Measurements from ENCODE around the gene RNF11. TPM values are rescaled to one million over a fixed set of nuclear protein-coding genes. Genes with fewer than 3 reads are reported as not detected.

Gene RNF11
- total RNA-seq, 1 experiment from 2014 or later, result 55.8 TPM

GRCh38 chr1:51290489-51290847 lies 54.4 kb downstream of the RNF11 start:
- no peak overlapping the region for H4K8ac ChIP-seq (replicated peaks; ENCODE audit: insufficient read length, low read depth, low read length)
- no peaks in the 10 kb centered on the region for H3K36me3 Mint-ChIP-seq (ENCODE audit: insufficient read depth in 1 of 3, low read depth in 3 of 3)
- H3K4me1 ChIP-seq (ENCODE audit: insufficient read depth, low read length), result no peaks in the 10 kb centered on the region
- no peaks in the 10 kb centered on the region for H3K27me3 ChIP-seq (ENCODE audit: insufficient read depth, low read length)
- no peak overlapping the region for H2AK5ac ChIP-seq (ENCODE audit: insufficient read length, low read length)
- H2BK15ac ChIP-seq (ENCODE audit: low read depth, low read length), result no peak overlapping the region
- no peak for TF ChIP-seq CTCF (conservative IDR thresholded peaks at IDR 0.05)
- no CpG with 5 or more reads among the region's 5 CpGs for WGBS (ENCODE audit: extremely low coverage, insufficient read length, low lambda C conversion rate)
- no peaks in the 10 kb centered on the region for H3K9me3 Mint-ChIP-seq
- H4K20me1 ChIP-seq (ENCODE audit: control insufficient read depth, insufficient read depth, insufficient read length), result no peaks in the 10 kb centered on the region
- H3K18ac ChIP-seq (ENCODE audit: insufficient read length, low read depth, low read length), result no peak overlapping the region
- no peak overlapping the region for H3K9ac ChIP-seq (ENCODE audit: extremely low read depth, insufficient read length, low read length)
- no peaks in the 10 kb centered on the region for H3K79me1 ChIP-seq (ENCODE audit: insufficient read depth, low read depth, low read length, poor library complexity, severe bottlenecking)
- H3K4me1 Mint-ChIP-seq, result peaks cover 11 to 13% of the 10 kb centered on the region in 2 experiments
- no peak overlapping the region for H2AFZ ChIP-seq (ENCODE audit: low read length)
- H3K27ac Mint-ChIP-seq, result no peak overlapping the region
- no peak overlapping the region for H3K23ac ChIP-seq (ENCODE audit: insufficient read length, low read depth, low read length)
- H3K9me3 ChIP-seq (ENCODE audit: control insufficient read depth, low read depth, low read length), result no peaks in the 10 kb centered on the region
- H4K91ac ChIP-seq (ENCODE audit: insufficient read length, low read depth, low read length), result no peak overlapping the region
- H2BK5ac ChIP-seq (ENCODE audit: insufficient read length, low read length), result no peak overlapping the region
- no peak overlapping the region for H3K56ac ChIP-seq (ENCODE audit: insufficient read length, low read depth, low read length)
- H3K23me2 ChIP-seq (ENCODE audit: insufficient read length, low read depth, low read length, poor library complexity, severe bottlenecking), result no peaks in the 10 kb centered on the region
- H3K4ac ChIP-seq (ENCODE audit: low read depth, low read length), result no peak overlapping the region
- no peak overlapping the region for H2BK120ac ChIP-seq (ENCODE audit: low read depth, low read length, poor library complexity, severe bottlenecking)
- no peak overlapping the region for H3K4me2 ChIP-seq (ENCODE audit: insufficient read depth, insufficient read length, low read length)
- no peak overlapping the region for H2BK20ac ChIP-seq (ENCODE audit: low read depth, low read length, poor library complexity, severe bottlenecking)
- H3K27ac ChIP-seq (ENCODE audit: insufficient read length, low read depth, low read length), result no peak overlapping the region
- H3K27me3 Mint-ChIP-seq (ENCODE audit: low read depth), result 0 out of 2 replicates have a peak, but pooled peaks cover 1% of the 10 kb centered on the region
- H3K79me2 ChIP-seq (ENCODE audit: insufficient read depth, low read length), result no peaks in the 10 kb centered on the region
- no peak overlapping the region for H3T11ph ChIP-seq (ENCODE audit: low read length)
- DNase-seq, result no peak
- H4K5ac ChIP-seq (ENCODE audit: insufficient read length, low read depth, low read length), result no peak overlapping the region
- no peak overlapping the region for H3K14ac ChIP-seq (ENCODE audit: insufficient read depth, low read length)
- no peak overlapping the region for H3K4me3 Mint-ChIP-seq
- H2BK12ac ChIP-seq (ENCODE audit: insufficient read length, low read depth, low read length), result no peak overlapping the region

All from H9 (cell line).